Liver (tissue), 9 donors: ENCODE measurements around the gene SCUBE1. TPM values are rescaled to one million over a fixed set of nuclear protein-coding genes. Genes with fewer than 3 reads are reported as not detected.
A peak's percentile ranks its signal among the peaks of the same experiment; 100 is the strongest.

ENCODE experiments used
- DNase-seq: peaks from one replicate; pipeline ENCODE4 v3.0.0-alpha.2; 2017; ENCODE audit warnings: low spot score
- H3K27ac ChIP-seq, 2 donors: one replicate each; pipeline ENCODE4 v1.7.0; 2013; ENCODE audit warnings: inconsistent platforms in 2 of 2, low read length in 2 of 2, control low read depth in 1 of 2, low read depth in 1 of 2, mild to moderate bottlenecking in 1 of 2
- H3K27me3 ChIP-seq, 4 donors: one replicate each; pipeline versions ENCODE4 v1.6.1 to v1.7.0; 2013; ENCODE audit warnings: low read length in 3 of 4, inconsistent platforms in 1 of 4, mild to moderate bottlenecking in 1 of 4, moderate library complexity in 1 of 4; ENCODE audit not compliant: control insufficient read depth in 4 of 4, insufficient read depth in 4 of 4
- H3K36me3 ChIP-seq, 4 donors: one replicate each; pipeline versions ENCODE4 v1.6.1 to v1.7.0; 2013; ENCODE audit warnings: low read length in 3 of 4, mild to moderate bottlenecking in 3 of 4, low read depth in 1 of 4, moderate library complexity in 1 of 4; ENCODE audit not compliant: control insufficient read depth in 4 of 4, insufficient read depth in 3 of 4
- H3K4me1 ChIP-seq, 4 donors: one replicate each; pipeline versions ENCODE4 v1.6.1 to v1.7.0; 2013; ENCODE audit warnings: low read length in 3 of 4, mild to moderate bottlenecking in 3 of 4, moderate library complexity in 1 of 4; ENCODE audit not compliant: control insufficient read depth in 4 of 4, insufficient read depth in 4 of 4
- H3K4me3 ChIP-seq, 3 donors: one replicate each; pipeline versions ENCODE4 v1.6.1 to v1.7.0; 2013; ENCODE audit warnings: low read length in 3 of 3, control low read depth in 1 of 3, low read depth in 1 of 3, mild to moderate bottlenecking in 1 of 3
- H3K9ac ChIP-seq, 2 donors: one replicate each; pipeline ENCODE4 v1.7.0; 2013; ENCODE audit warnings: low read length in 2 of 2, mild to moderate bottlenecking in 2 of 2, moderate library complexity in 2 of 2, control low read depth in 1 of 2, low read depth in 1 of 2
- H3K9me3 ChIP-seq, 4 donors: one replicate each; pipeline versions ENCODE4 v1.6.1 to v1.7.0; 2013; ENCODE audit warnings: low read length in 3 of 4; ENCODE audit not compliant: control insufficient read depth in 4 of 4
- EGR1 ChIP-seq, 2 donors: IDR thresholded peaks; 2 replicates each; pipeline ENCODE4 v1.6.1; 2016 to 2018; ENCODE audit warnings: antibody characterized with exemption in 2 of 2, low read depth in 2 of 2
- FOXA1 ChIP-seq: IDR thresholded peaks from 2 replicates; pipeline ENCODE4 v1.6.1; 2016; ENCODE audit warnings: antibody characterized with exemption
- FOXA2 ChIP-seq: IDR thresholded peaks from 2 replicates; pipeline ENCODE4 v1.6.1; 2016; ENCODE audit warnings: antibody characterized with exemption
- GABPA ChIP-seq, 2 donors: IDR thresholded peaks in 1 of 2; conservative IDR thresholded peaks in 1 of 2; 2 replicates each; pipeline ENCODE4 v1.6.1; 2016; ENCODE audit warnings: antibody characterized with exemption in 2 of 2, mild to moderate bottlenecking in 1 of 2, moderate library complexity in 1 of 2
- HNF4A ChIP-seq, 2 donors: conservative IDR thresholded peaks; 2 replicates each; pipeline ENCODE4 v1.6.1; 2016; ENCODE audit warnings: antibody characterized with exemption in 2 of 2, mild to moderate bottlenecking in 2 of 2
- HNF4G ChIP-seq: IDR thresholded peaks from 2 replicates; pipeline ENCODE4 v1.6.1; 2016; ENCODE audit warnings: antibody characterized with exemption
- NR2F2 ChIP-seq: IDR thresholded peaks from 2 replicates; pipeline ENCODE4 v1.6.1; 2016; ENCODE audit warnings: antibody characterized with exemption
- RAD21 ChIP-seq, 2 donors: IDR thresholded peaks; 2 replicates each; pipeline ENCODE4 v1.6.1; 2016; ENCODE audit warnings: antibody characterized with exemption in 2 of 2, mild to moderate bottlenecking in 2 of 2
- SP1 ChIP-seq: IDR thresholded peaks from 2 replicates; pipeline ENCODE4 v1.6.1; 2018; ENCODE audit warnings: antibody characterized with exemption, mild to moderate bottlenecking
- TAF1 ChIP-seq: conservative IDR thresholded peaks from 2 replicates; pipeline ENCODE4 v1.6.1; 2016; ENCODE audit warnings: antibody characterized with exemption, mild to moderate bottlenecking
- YY1 ChIP-seq: IDR thresholded peaks from 2 replicates; pipeline ENCODE4 v1.6.1; 2016; ENCODE audit warnings: antibody characterized with exemption, mild to moderate bottlenecking
- WGBS: extraction: QIAGEN DNeasy Blood & Tissue Kit; methylation state at CpG from one replicate; pipeline ENCODE4 v1.1.7; 2013; 5-methylcytosine and 5-hydroxymethylcytosine counted together
- polyA plus RNA-seq, 2 donors: library from polyadenylated mRNA; stranded (reverse) in 1 of 2; unstranded in 1 of 2; fragments of 200-250 nt in 1 of 2; fragments of >200 nt in 1 of 2; fragmentation: Nextera tagmentation in 1 of 2; extraction: Ambion mirVana in 1 of 2; gene quantifications; one replicate each; pipeline versions ENCODE4 v1.2.1 to v1.2.3, GENCODE V29; 2013 to 2015
- total RNA-seq, 2 donors: library from RNA; depleted of rRNA; stranded (reverse); fragments of >200 nt; gene quantifications; one replicate each; pipeline ENCODE4 v1.2.3, GENCODE V29; 2014
- TF ChIP-seq, protein P1 (sequence below): IDR thresholded peaks from 2 replicates; pipeline ENCODE4 v1.6.1; 2016; ENCODE audit warnings: antibody characterized with exemption
- TF ChIP-seq, protein P2 (sequence below): IDR thresholded peaks from 2 replicates; pipeline ENCODE4 v1.6.1; 2016; ENCODE audit warnings: antibody characterized with exemption
- TF ChIP-seq, protein P3 (sequence below): IDR thresholded peaks from 2 replicates; pipeline ENCODE4 v1.6.1; 2016; ENCODE audit warnings: antibody characterized with exemption, mild to moderate bottlenecking
- TF ChIP-seq, protein P4 (sequence below): fragments of 150-350 bp; IDR thresholded peaks from 2 replicates; pipeline ENCODE4 v1.5.1; 2017; ENCODE audit warnings: improper control_type of control experiment, low read depth, low read length; ENCODE audit not compliant: missing input control
- TF ChIP-seq, protein P5 (sequence below): IDR thresholded peaks from 2 replicates; pipeline ENCODE4 v1.6.1; 2016; ENCODE audit warnings: antibody characterized with exemption
- donor health status: healthy.
- donor health status: healthy.
- donor health status: healthy.
- donor health status: healthy.
- donor health status: healthy.

SCUBE1 gene
- total and polyA plus RNA-seq, 4 donors, result 0.07 to 0.46 (median 0.08) TPM; not detected in 1

DNA sequence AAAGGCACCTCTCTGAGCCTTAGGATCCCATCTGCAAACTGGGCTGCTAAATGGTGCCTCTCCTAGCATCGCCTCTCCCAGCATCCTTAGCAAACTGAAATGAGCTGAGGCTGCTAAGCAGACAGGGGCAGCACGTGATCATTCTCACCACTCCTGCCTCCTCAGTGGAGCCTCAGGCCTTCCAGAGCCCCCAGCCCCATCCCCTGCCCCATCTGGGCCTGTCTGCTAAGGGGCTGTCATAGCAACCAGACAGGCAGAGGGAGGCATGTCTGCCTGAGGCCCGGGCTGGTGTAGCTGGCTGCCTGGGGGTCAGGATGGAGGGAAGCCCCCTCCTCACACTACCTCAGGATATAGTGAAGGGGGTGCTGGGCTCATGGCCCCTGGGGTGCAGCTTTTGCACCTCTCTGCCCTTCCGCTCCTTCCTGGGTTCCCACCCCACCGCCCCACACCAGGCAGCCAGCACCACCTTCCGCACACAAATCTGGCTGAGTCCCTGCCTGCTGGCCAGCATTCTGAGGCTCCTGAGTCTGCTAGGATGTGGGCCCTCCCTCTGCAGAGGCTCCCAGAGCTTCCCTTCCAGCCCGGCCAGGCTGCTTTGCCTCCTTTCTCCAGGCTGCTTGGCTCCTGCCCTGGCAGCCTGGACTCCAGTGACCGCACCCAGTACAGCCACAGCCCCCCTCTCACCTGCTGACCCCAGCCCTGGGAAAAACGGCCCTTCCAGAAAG is 108.7 kb downstream of the SCUBE1 start:
- peaks cover 21 to 80% (median 50%) of the 10 kb centered on the region in 4 donors for H3K4me1 ChIP-seq
- 77% methylated on average over 9 of the region's 9 CpGs for WGBS

DNA sequence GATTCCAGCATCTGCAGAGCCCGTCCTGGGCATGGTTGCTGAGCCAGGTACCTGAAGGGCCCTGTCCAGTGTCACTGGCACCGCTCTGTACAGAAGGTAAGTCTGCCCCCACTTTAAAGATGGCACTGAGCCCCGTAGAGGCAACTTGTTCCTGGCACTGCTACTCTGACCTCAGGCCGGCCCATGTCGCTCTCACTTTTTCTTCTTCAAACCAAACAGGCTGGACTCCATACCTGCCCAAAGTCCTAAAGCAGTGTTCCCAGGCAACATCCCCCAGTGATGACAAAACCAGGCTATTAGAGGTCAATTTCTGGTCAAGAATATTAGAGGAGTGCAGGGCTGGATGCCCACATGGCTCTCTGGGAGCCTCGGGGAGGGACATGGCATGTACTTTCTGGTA is 109.6 kb downstream of the SCUBE1 start:
- H3K36me3 ChIP-seq, result no peaks in the 10 kb centered on the region
- peak overlapping the region; percentile 94 to 96 for H3K27ac ChIP-seq
- H3K9ac ChIP-seq, result no peak overlapping the region
- no peaks in the 10 kb centered on the region for H3K27me3 ChIP-seq
- DNase-seq, result no peak
- H3K4me1 ChIP-seq, result peaks cover 20 to 72% (median 44%) of the 10 kb centered on the region in 4 donors
- H3K9me3 ChIP-seq, result no peaks in the 10 kb centered on the region
- WGBS, result 34% methylated on average over 6 of the region's 6 CpGs
- no peak overlapping the region for H3K4me3 ChIP-seq
- TF ChIP-seq, protein P1, sequence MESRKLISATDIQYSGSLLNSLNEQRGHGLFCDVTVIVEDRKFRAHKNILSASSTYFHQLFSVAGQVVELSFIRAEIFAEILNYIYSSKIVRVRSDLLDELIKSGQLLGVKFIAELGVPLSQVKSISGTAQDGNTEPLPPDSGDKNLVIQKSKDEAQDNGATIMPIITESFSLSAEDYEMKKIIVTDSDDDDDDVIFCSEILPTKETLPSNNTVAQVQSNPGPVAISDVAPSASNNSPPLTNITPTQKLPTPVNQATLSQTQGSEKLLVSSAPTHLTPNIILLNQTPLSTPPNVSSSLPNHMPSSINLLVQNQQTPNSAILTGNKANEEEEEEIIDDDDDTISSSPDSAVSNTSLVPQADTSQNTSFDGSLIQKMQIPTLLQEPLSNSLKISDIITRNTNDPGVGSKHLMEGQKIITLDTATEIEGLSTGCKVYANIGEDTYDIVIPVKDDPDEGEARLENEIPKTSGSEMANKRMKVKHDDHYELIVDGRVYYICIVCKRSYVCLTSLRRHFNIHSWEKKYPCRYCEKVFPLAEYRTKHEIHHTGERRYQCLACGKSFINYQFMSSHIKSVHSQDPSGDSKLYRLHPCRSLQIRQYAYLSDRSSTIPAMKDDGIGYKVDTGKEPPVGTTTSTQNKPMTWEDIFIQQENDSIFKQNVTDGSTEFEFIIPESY, result no peak
- TF ChIP-seq, protein P2, sequence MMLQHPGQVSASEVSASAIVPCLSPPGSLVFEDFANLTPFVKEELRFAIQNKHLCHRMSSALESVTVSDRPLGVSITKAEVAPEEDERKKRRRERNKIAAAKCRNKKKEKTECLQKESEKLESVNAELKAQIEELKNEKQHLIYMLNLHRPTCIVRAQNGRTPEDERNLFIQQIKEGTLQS, result peak; percentile 74
- TF ChIP-seq YY1 (peak; percentile 90), EGR1 (IDR thresholded peaks at IDR 0.05; ENCODE audit: low read depth in 2 of 2) (peak in 1 of 2 donors; percentile 75), HNF4G (peak; percentile 98), FOXA1 (peak; percentile 86), NR2F2 (peak; percentile 81), SP1 (peak; percentile 100), HNF4A (conservative IDR thresholded peaks at IDR 0.05) (peak; percentile 99), RAD21 (IDR thresholded peaks at IDR 0.05) (peak; percentile 43 to 52), GABPA (IDR thresholded peaks at IDR 0.05 in 1 of 2, conservative IDR thresholded peaks at IDR 0.05 in 1 of 2) (peak in 1 of 2 donors; percentile 55), TAF1 (no peak)
- TF ChIP-seq, protein P3, sequence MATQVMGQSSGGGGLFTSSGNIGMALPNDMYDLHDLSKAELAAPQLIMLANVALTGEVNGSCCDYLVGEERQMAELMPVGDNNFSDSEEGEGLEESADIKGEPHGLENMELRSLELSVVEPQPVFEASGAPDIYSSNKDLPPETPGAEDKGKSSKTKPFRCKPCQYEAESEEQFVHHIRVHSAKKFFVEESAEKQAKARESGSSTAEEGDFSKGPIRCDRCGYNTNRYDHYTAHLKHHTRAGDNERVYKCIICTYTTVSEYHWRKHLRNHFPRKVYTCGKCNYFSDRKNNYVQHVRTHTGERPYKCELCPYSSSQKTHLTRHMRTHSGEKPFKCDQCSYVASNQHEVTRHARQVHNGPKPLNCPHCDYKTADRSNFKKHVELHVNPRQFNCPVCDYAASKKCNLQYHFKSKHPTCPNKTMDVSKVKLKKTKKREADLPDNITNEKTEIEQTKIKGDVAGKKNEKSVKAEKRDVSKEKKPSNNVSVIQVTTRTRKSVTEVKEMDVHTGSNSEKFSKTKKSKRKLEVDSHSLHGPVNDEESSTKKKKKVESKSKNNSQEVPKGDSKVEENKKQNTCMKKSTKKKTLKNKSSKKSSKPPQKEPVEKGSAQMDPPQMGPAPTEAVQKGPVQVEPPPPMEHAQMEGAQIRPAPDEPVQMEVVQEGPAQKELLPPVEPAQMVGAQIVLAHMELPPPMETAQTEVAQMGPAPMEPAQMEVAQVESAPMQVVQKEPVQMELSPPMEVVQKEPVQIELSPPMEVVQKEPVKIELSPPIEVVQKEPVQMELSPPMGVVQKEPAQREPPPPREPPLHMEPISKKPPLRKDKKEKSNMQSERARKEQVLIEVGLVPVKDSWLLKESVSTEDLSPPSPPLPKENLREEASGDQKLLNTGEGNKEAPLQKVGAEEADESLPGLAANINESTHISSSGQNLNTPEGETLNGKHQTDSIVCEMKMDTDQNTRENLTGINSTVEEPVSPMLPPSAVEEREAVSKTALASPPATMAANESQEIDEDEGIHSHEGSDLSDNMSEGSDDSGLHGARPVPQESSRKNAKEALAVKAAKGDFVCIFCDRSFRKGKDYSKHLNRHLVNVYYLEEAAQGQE, result peak; percentile 77
- TF ChIP-seq, protein P4, sequence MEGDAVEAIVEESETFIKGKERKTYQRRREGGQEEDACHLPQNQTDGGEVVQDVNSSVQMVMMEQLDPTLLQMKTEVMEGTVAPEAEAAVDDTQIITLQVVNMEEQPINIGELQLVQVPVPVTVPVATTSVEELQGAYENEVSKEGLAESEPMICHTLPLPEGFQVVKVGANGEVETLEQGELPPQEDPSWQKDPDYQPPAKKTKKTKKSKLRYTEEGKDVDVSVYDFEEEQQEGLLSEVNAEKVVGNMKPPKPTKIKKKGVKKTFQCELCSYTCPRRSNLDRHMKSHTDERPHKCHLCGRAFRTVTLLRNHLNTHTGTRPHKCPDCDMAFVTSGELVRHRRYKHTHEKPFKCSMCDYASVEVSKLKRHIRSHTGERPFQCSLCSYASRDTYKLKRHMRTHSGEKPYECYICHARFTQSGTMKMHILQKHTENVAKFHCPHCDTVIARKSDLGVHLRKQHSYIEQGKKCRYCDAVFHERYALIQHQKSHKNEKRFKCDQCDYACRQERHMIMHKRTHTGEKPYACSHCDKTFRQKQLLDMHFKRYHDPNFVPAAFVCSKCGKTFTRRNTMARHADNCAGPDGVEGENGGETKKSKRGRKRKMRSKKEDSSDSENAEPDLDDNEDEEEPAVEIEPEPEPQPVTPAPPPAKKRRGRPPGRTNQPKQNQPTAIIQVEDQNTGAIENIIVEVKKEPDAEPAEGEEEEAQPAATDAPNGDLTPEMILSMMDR, result no peak
- TF ChIP-seq, protein P5, sequence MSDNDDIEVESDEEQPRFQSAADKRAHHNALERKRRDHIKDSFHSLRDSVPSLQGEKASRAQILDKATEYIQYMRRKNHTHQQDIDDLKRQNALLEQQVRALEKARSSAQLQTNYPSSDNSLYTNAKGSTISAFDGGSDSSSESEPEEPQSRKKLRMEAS, result no peak

More for the DNA sequence above, 108.7 kb downstream of the SCUBE1 start:
- Histone ChIP-seq H3K36me3 (no peaks in the 10 kb centered on the region), H3K9me3 (no peaks in the 10 kb centered on the region), H3K4me3 (no peak overlapping the region), H3K27ac (peak overlapping the region; percentile 94 to 96), H3K27me3 (no peaks in the 10 kb centered on the region), H3K9ac (no peak overlapping the region)
- no peak for DNase-seq
- TF ChIP-seq FOXA2 (no peak), TAF1 (no peak), HNF4A (conservative IDR thresholded peaks at IDR 0.05) (no peak), RAD21 (IDR thresholded peaks at IDR 0.05) (no peak), EGR1 (IDR thresholded peaks at IDR 0.05; ENCODE audit: low read depth in 2 of 2) (no peak)
- TF ChIP-seq, protein P2, result no peak
- TF ChIP-seq, protein P3, result no peak
